HCT116 (cell line): ENCODE results near the gene TSACC. TPM values are rescaled to one million over a fixed set of nuclear protein-coding genes. Genes with fewer than 3 reads are reported as not detected.

Experiments used
- ATAC-seq: fragments of 200-7000 bp; cut with Tn5 transposase; 2 replicates; pipeline ENCODE4 v1.9.1; 2020; ENCODE audit warnings: mild to moderate bottlenecking, moderate library complexity
- BruUV-seq: library from RNA; stranded (reverse); fragments of 400-500 nt; replicated peaks from 2 replicates; lab custom pipeline; 2021; lab: Mats Ljungman, UMichigan
- CTCF ChIA-PET: fragments of 300-600 bp; sonication (Branson Sonifier 250); formaldehyde crosslinking; loops from one replicate; lab custom pipeline; 2021; ENCODE audit warnings: antibody characterized with exemption; lab: Charles Lee
- POLR2A ChIA-PET: fragments of 300-600, 350-600 bp; sonication (Branson Sonifier 250); formaldehyde crosslinking; loops from one replicate; lab custom pipeline; 2021; ENCODE audit warnings: antibody characterized with exemption; lab: Charles Lee
- RAD21 ChIA-PET, 2 experiments: fragments of 300-600 bp; sonication (Branson Sonifier 250); formaldehyde crosslinking; loops; one replicate each; lab custom pipeline; 2023; ENCODE audit warnings: low total read pairs in 2 of 2; ENCODE audit not compliant: uncharacterized antibody in 2 of 2, unreplicated experiment in 2 of 2, low non-redundant PET in 1 of 2; lab: Charles Lee
- DNase-seq: peaks from one replicate; pipeline ENCODE4 v3.0.0-alpha.2; 2010; ENCODE audit warnings: low read depth, low spot score
- H2AFZ ChIP-seq: fragments of 200-600 bp; shearing (Covaris generic), sonication (generic); 2 replicates; pipeline ENCODE4 v1.6.1; 2017; ENCODE audit warnings: low read depth, mixed run types, mixed read lengths, antibody characterized with exemption, low read length; ENCODE audit not compliant: poor library complexity, severe bottlenecking
- H3K27ac ChIP-seq: 2 replicates; pipeline ENCODE4 v1.5.1; 2012; ENCODE audit warnings: low read depth, low read length
- H3K27me3 ChIP-seq: fragments of 200-600 bp; sonication (generic); 2 replicates; pipeline ENCODE4 v1.6.1; 2016; ENCODE audit warnings: mixed run types, low read length, mixed read lengths; ENCODE audit not compliant: insufficient read depth
- H3K36me3 ChIP-seq, 2 experiments: fragments of 200-500 bp in 1 of 2; fragments of 200-600 bp in 1 of 2; sonication (Bioruptor generic) in 1 of 2; sonication (generic) in 1 of 2; 2 replicates each; pipeline versions ENCODE4 v1.5.1 to v1.6.1; 2014 to 2016; ENCODE audit warnings: low read length in 2 of 2, inconsistent platforms in 1 of 2, mixed read lengths in 1 of 2, mixed run types in 1 of 2; ENCODE audit not compliant: insufficient read depth in 2 of 2, control insufficient read depth in 1 of 2
- H3K4me1 ChIP-seq, 2 experiments: fragments of 200-600 bp in 1 of 2; sonication (generic) in 1 of 2; 2 replicates each; pipeline versions ENCODE4 v1.5.1 to v1.6.1; 2012 to 2017; ENCODE audit warnings: low read length in 2 of 2, inconsistent platforms in 1 of 2, mild to moderate bottlenecking in 1 of 2, mixed read lengths in 1 of 2, mixed run types in 1 of 2, moderate library complexity in 1 of 2; ENCODE audit not compliant: insufficient read depth in 2 of 2, control insufficient read depth in 1 of 2
- H3K4me2 ChIP-seq: fragments of 200-600 bp; sonication (generic); 2 replicates; pipeline ENCODE4 v1.6.1; 2017; ENCODE audit warnings: mixed run types, low read length, mixed read lengths
- H3K4me3 ChIP-seq, 2 experiments: fragments of 200-600 bp in 1 of 2; sonication (generic) in 1 of 2; replicated peaks in 1 of 2; 2 replicates each; pipeline ENCODE4 v1.5.1; 2011 to 2016; ENCODE audit warnings: low read length in 2 of 2, control low read depth in 1 of 2, low read depth in 1 of 2, mild to moderate bottlenecking in 1 of 2, mixed read lengths in 1 of 2, mixed run types in 1 of 2
- H3K79me2 ChIP-seq: fragments of 200-600 bp; sonication (generic); 2 replicates; pipeline ENCODE4 v1.6.1; 2017; ENCODE audit warnings: mild to moderate bottlenecking, mixed run types, low read length, moderate library complexity, mixed read lengths; ENCODE audit not compliant: insufficient read depth
- H3K9ac ChIP-seq: fragments of 200-600 bp; sonication (generic); 2 replicates; pipeline ENCODE4 v1.6.1; 2016; ENCODE audit warnings: low read length, mixed read lengths
- H3K9me2 ChIP-seq: fragments of 200-600 bp; sonication (generic), shearing (Covaris generic); 2 replicates; pipeline ENCODE4 v1.6.1; 2017; ENCODE audit warnings: mixed run types, mild to moderate bottlenecking, moderate library complexity; ENCODE audit not compliant: insufficient read depth
- H3K9me3 ChIP-seq, 2 experiments: fragments of 200-500 bp in 1 of 2; fragments of 200-600 bp in 1 of 2; sonication (Bioruptor generic) in 1 of 2; sonication (generic) in 1 of 2; 2 replicates each; pipeline ENCODE4 v1.6.1; 2014 to 2017; ENCODE audit warnings: low read length in 2 of 2, mixed read lengths in 2 of 2, inconsistent platforms in 1 of 2, low read depth in 1 of 2, mild to moderate bottlenecking in 1 of 2, mixed run types in 1 of 2, moderate library complexity in 1 of 2; ENCODE audit not compliant: control insufficient read depth in 1 of 2, insufficient read depth in 1 of 2
- H4K20me1 ChIP-seq: fragments of 200-600 bp; sonication (generic), shearing (Covaris generic); 2 replicates; pipeline ENCODE4 v1.6.1; 2017; ENCODE audit warnings: mixed run types, mild to moderate bottlenecking, moderate library complexity; ENCODE audit not compliant: insufficient read depth
- EGR1 ChIP-seq: IDR thresholded peaks from 2 replicates; pipeline ENCODE4 v1.6.1; 2012; ENCODE audit warnings: low read depth
- ELF1 ChIP-seq: IDR thresholded peaks from 2 replicates; pipeline ENCODE4 v1.6.1; 2012; ENCODE audit warnings: low read depth, borderline replicate concordance
- EZH2 ChIP-seq: fragments of 200-600 bp; sonication (generic); IDR thresholded peaks from 2 replicates; pipeline ENCODE4 v1.6.1; 2017; ENCODE audit warnings: antibody characterized with exemption, mixed run types
- EZH2phosphoT487 ChIP-seq: fragments of 200-600 bp; IDR thresholded peaks from 2 replicates; pipeline ENCODE4 v1.6.1; 2018; ENCODE audit warnings: antibody characterized with exemption, borderline replicate concordance
- POLR2A ChIP-seq: IDR thresholded peaks from 2 replicates; pipeline ENCODE4 v1.7.0; 2011; ENCODE audit warnings: borderline replicate concordance; ENCODE audit not compliant: insufficient read depth, insufficient read length; ENCODE audit errors: extremely low read depth
- RAD21 ChIP-seq: IDR thresholded peaks from 2 replicates; pipeline ENCODE4 v1.6.1; 2012; ENCODE audit warnings: low read depth, mild to moderate bottlenecking
- SIN3A ChIP-seq: IDR thresholded peaks from 2 replicates; pipeline ENCODE4 v1.6.1; 2012; ENCODE audit warnings: low read depth
- TCF7L2 ChIP-seq: IDR thresholded peaks from 2 replicates; pipeline ENCODE4 v1.7.0; 2011; ENCODE audit warnings: borderline replicate concordance, inconsistent platforms; ENCODE audit not compliant: insufficient read depth, insufficient read length; ENCODE audit errors: extremely low read depth
- YY1 ChIP-seq: IDR thresholded peaks from 2 replicates; pipeline ENCODE4 v1.6.1; 2011; ENCODE audit warnings: low read length, low read depth, moderate library complexity, mild to moderate bottlenecking; ENCODE audit not compliant: insufficient replicate concordance; ENCODE audit errors: extremely low read depth
- ZFX ChIP-seq: fragments of 450-650 bp; IDR thresholded peaks from 2 replicates; pipeline ENCODE4 v1.6.1; 2017
- intact Hi-C: fragments of 100-400 bp; cut with micrococcal nuclease; formaldehyde crosslinking; loops from 2 replicates; pipeline ENCODE4 v1.10.0; 2022
- total RNA-seq: library from RNA; stranded (reverse); gene quantifications from one replicate; pipeline ENCODE4 v1.2.1, GENCODE V29; 2021; ENCODE audit not compliant: unreplicated experiment
- TF ChIP-seq, protein P1 (sequence below), 3 experiments: fragments of 200-600 bp in 1 of 3; sonication (generic) in 1 of 3; IDR thresholded peaks in 2 of 3; conservative IDR thresholded peaks in 1 of 3; 2 replicates each; pipeline ENCODE4 v1.5.1; 2012 to 2017; ENCODE audit warnings: low read depth in 2 of 3, low read length in 2 of 3, antibody characterized with exemption in 1 of 3, borderline replicate concordance in 1 of 3, control low read depth in 1 of 3, mild to moderate bottlenecking in 1 of 3, mixed read lengths in 1 of 3, mixed run types in 1 of 3, moderate library complexity in 1 of 3; ENCODE audit not compliant: insufficient read depth in 1 of 3
- TF ChIP-seq, protein P2 (sequence below): IDR thresholded peaks from 2 replicates; pipeline ENCODE4 v1.6.1; 2011; ENCODE audit warnings: mild to moderate bottlenecking, low read length, moderate library complexity; ENCODE audit not compliant: insufficient replicate concordance; ENCODE audit errors: extremely low read depth
- TF ChIP-seq, protein P3 (sequence below): IDR thresholded peaks from 2 replicates; pipeline ENCODE4 v1.6.1; 2012; ENCODE audit warnings: low read depth
- TF ChIP-seq, protein P4 (sequence below): IDR thresholded peaks from 2 replicates; pipeline ENCODE4 v1.6.1; 2012

The TSACC gene
- total RNA-seq, 1 experiment from 2014 or later = 1.0 TPM

DNA sequence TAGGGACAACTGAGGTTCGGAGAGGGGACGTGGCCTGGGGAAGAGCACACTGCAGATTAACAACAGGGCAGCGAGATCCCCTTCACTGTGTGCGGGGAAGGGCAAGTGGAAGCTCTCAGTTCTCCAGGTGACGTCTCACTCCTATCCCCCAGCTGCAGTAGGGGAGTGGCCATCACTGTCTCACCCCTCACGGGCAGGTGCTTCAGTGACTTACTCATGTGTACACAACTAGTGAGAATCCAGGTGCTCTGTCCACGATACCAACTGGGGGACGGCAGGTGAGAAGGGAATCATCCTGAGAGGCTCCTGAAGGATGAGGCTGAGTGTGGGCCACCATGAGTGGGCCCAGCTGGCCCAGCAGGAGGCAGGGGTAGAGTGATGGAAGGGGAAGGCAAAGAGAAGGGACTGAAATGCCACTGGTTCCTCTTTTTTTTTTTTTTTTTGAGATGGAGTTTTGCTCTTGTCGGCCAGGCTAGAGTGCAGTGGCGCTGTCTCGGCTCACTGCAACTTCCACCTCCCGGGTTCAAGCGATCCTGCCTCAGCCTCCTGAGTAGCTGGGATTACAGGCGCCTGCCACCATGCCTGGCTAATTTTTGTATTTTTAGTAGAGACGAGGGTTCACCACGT lies 56.6 kb downstream of the TSACC start:
- H3K4me3 ChIP-seq = no peak overlapping the region
- ATAC-seq (no peak), DNase-seq (no peak)
- H4K20me1 ChIP-seq = no peaks in the 10 kb centered on the region
- H3K79me2 ChIP-seq = no peaks in the 10 kb centered on the region
- H3K36me3 ChIP-seq = no peaks in the 10 kb centered on the region
- H3K4me2 ChIP-seq = no peak overlapping the region
- H3K4me1 ChIP-seq = peaks cover 14 to 53% of the 10 kb centered on the region in 2 experiments
- CTCF ChIA-PET = interaction anchor here (3.0 kb wide), 1 partner anchor 9 kb away, joined by 21 read pairs; no protein-coding TSS in a partner anchor
- H2AFZ ChIP-seq = no peak overlapping the region
- RAD21 ChIA-PET = no interaction called here
- no peak overlapping the region for H3K27ac ChIP-seq
- BruUV-seq = no TSS peak
- no peak overlapping the region for H3K9ac ChIP-seq
- POLR2A ChIA-PET = no interaction called here
- H3K9me3 ChIP-seq = no peaks in the 10 kb centered on the region
- no peaks in the 10 kb centered on the region for H3K27me3 ChIP-seq
- TF ChIP-seq SIN3A (no peak), RAD21 (no peak), ZFX (no peak), TCF7L2 (no peak), EZH2 (no peak), YY1 (no peak), ELF1 (no peak), EZH2phosphoT487 (no peak), POLR2A (no peak), EGR1 (no peak)
- TF ChIP-seq, protein P1, sequence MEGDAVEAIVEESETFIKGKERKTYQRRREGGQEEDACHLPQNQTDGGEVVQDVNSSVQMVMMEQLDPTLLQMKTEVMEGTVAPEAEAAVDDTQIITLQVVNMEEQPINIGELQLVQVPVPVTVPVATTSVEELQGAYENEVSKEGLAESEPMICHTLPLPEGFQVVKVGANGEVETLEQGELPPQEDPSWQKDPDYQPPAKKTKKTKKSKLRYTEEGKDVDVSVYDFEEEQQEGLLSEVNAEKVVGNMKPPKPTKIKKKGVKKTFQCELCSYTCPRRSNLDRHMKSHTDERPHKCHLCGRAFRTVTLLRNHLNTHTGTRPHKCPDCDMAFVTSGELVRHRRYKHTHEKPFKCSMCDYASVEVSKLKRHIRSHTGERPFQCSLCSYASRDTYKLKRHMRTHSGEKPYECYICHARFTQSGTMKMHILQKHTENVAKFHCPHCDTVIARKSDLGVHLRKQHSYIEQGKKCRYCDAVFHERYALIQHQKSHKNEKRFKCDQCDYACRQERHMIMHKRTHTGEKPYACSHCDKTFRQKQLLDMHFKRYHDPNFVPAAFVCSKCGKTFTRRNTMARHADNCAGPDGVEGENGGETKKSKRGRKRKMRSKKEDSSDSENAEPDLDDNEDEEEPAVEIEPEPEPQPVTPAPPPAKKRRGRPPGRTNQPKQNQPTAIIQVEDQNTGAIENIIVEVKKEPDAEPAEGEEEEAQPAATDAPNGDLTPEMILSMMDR (IDR thresholded peaks at IDR 0.05 in 2 of 3, conservative IDR thresholded peaks at IDR 0.05 in 1 of 3; ENCODE audit: borderline replicate concordance in 1 of 3, insufficient read depth in 1 of 3, low read depth in 2 of 3, low read length in 2 of 3) = no peak
- TF ChIP-seq, protein P2, sequence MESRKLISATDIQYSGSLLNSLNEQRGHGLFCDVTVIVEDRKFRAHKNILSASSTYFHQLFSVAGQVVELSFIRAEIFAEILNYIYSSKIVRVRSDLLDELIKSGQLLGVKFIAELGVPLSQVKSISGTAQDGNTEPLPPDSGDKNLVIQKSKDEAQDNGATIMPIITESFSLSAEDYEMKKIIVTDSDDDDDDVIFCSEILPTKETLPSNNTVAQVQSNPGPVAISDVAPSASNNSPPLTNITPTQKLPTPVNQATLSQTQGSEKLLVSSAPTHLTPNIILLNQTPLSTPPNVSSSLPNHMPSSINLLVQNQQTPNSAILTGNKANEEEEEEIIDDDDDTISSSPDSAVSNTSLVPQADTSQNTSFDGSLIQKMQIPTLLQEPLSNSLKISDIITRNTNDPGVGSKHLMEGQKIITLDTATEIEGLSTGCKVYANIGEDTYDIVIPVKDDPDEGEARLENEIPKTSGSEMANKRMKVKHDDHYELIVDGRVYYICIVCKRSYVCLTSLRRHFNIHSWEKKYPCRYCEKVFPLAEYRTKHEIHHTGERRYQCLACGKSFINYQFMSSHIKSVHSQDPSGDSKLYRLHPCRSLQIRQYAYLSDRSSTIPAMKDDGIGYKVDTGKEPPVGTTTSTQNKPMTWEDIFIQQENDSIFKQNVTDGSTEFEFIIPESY = no peak
- TF ChIP-seq, protein P3, sequence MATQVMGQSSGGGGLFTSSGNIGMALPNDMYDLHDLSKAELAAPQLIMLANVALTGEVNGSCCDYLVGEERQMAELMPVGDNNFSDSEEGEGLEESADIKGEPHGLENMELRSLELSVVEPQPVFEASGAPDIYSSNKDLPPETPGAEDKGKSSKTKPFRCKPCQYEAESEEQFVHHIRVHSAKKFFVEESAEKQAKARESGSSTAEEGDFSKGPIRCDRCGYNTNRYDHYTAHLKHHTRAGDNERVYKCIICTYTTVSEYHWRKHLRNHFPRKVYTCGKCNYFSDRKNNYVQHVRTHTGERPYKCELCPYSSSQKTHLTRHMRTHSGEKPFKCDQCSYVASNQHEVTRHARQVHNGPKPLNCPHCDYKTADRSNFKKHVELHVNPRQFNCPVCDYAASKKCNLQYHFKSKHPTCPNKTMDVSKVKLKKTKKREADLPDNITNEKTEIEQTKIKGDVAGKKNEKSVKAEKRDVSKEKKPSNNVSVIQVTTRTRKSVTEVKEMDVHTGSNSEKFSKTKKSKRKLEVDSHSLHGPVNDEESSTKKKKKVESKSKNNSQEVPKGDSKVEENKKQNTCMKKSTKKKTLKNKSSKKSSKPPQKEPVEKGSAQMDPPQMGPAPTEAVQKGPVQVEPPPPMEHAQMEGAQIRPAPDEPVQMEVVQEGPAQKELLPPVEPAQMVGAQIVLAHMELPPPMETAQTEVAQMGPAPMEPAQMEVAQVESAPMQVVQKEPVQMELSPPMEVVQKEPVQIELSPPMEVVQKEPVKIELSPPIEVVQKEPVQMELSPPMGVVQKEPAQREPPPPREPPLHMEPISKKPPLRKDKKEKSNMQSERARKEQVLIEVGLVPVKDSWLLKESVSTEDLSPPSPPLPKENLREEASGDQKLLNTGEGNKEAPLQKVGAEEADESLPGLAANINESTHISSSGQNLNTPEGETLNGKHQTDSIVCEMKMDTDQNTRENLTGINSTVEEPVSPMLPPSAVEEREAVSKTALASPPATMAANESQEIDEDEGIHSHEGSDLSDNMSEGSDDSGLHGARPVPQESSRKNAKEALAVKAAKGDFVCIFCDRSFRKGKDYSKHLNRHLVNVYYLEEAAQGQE = no peak
- TF ChIP-seq, protein P4, sequence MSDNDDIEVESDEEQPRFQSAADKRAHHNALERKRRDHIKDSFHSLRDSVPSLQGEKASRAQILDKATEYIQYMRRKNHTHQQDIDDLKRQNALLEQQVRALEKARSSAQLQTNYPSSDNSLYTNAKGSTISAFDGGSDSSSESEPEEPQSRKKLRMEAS = no peak
- H3K9me2 ChIP-seq = no peaks in the 10 kb centered on the region
- intact Hi-C loops = no loop called here
